Astrocyte of the spinal cord (primary cell): ENCODE results near the gene FYB2.
"Not testable (repeated sequence)": the region's sequence is repeated elsewhere in the genome, so short reads cannot be mapped to it uniquely, and the experiment has no call there.

ENCODE experiments used
- DNase-seq: peaks from one replicate; pipeline ENCODE4 v3.0.0; 2011; ENCODE audit warnings: low read depth, low spot score
- H3K4me3 ChIP-seq: 2 replicates; pipeline ENCODE4 v1.5.1; 2011; ENCODE audit warnings: low read depth, mild to moderate bottlenecking, low read length, moderate library complexity
- CTCF ChIP-seq: IDR thresholded peaks from 2 replicates; pipeline ENCODE4 v1.5.1; 2012; ENCODE audit warnings: low read depth, mild to moderate bottlenecking, low read length, inconsistent platforms
- in situ Hi-C: cut with HindIII; loops from 2 replicates; pipeline ENCODE4 v1.10.0; 2017; ENCODE audit warnings: low sequenced_read_pairs

Gene FYB2

GRCh38 chr1:56780128-56780750 is 39.0 kb downstream of the FYB2 start:
- TF ChIP-seq CTCF, result no peak
- H3K4me3 ChIP-seq, result no peak overlapping the region
- in situ Hi-C loops, result no loop called here
- DNase-seq, result no peak

- no peak for DNase-seq
- no peak overlapping the region for H3K4me3 ChIP-seq
- TF ChIP-seq CTCF, result no peak
- in situ Hi-C loops, result no loop called here
These were observed 41.2 kb downstream of the FYB2 start for GRCh38 chr1:56777972-56778371.

DNA sequence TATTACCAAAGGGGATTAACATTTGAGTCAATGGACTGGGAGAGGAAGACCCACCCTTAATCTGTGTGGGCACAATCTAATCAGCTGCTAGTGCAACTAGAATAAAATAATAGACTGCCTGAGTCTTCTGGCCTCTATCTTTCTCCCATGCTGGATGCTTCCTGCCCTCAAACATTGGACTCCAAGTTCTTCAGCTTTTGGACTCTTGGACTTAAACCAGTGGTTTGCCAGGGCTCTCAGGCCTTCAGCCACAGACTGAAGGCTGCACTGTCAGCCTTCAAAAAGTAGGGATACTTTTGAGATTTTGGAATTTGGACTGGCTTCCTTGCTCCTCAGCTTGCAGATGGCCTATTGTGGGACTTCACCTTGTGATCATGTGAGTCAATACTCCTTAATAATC is 44.5 kb downstream of the FYB2 start:
- DNase-seq, H3K4me3 ChIP-seq, in situ Hi-C loops: not testable (repeated sequence)

- in situ Hi-C loops, result no loop called here
- DNase-seq, result no peak
- no peak overlapping the region for H3K4me3 ChIP-seq
- TF ChIP-seq CTCF, result no peak
These were observed 45.1 kb downstream of the FYB2 start for GRCh38 chr1:56774067-56774609.

GRCh38 chr1:56773341-56774066 is 45.7 kb downstream of the FYB2 start:
- H3K4me3 ChIP-seq, result no peak overlapping the region
- in situ Hi-C loops, result no loop called here
- no peak for DNase-seq
- TF ChIP-seq CTCF, result no peak

DNA sequence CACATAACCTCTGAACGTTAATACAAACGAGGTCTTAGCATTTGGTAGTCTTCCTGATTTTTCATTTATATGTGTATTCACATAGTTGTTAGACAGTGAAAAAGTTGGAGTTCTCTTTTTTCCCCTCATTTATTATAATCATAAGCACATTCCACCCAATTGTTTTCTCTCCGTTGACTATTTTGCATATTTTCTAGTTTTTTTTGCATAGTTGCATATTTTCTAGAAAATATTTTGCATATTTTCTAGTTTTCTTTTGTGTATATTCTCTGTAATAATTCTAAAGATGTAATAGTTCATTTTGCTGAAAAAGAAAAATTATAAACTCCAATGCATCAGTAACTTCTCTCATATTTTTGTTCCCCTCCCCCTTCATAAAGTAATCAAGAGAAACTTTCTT is 47.5 kb downstream of the FYB2 start:
- no peak overlapping the region for H3K4me3 ChIP-seq
- in situ Hi-C loops, result no loop called here
- TF ChIP-seq CTCF, result no peak
- DNase-seq, result no peak

DNA sequence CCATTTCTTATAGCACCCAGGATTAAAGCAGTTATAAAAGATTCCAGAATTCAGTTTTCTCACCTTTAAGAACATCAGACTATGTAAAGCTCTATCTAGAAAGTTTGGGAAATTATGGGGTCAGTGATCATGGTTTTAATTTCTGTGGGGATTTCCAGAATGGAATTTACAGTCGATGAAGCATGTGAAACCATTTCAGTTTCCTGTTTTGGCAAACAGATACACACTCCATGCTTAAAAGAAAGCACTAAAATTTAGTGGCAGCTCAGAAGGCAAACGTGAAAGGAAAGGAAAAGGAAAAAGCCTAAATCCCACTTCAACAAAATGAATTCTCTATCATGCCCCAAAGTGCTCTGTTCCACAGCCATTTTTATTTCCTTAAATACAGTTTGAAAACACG is 60.4 kb downstream of the FYB2 start:
- TF ChIP-seq CTCF, result no peak
- no peak for DNase-seq
- in situ Hi-C loops, result no loop called here
- no peak overlapping the region for H3K4me3 ChIP-seq
